PFSK-1 (cell line): ENCODE results near the gene SARDH.

Source experiments
- FOXP2 ChIP-seq: optimal IDR thresholded peaks from 2 replicates; pipeline ENCODE3; 2011; ENCODE audit warnings: borderline replicate concordance, control low read depth, inconsistent platforms; ENCODE audit not compliant: insufficient read depth; ENCODE audit errors: extremely low read length, extremely low read depth
- POLR2AphosphoS5 ChIP-seq: IDR thresholded peaks from 2 replicates; pipeline ENCODE4 v1.6.1; 2012; ENCODE audit warnings: low read depth, mild to moderate bottlenecking, control low read depth, low read length, moderate library complexity
- REST ChIP-seq, 2 experiments: IDR thresholded peaks; 2 replicates each; pipeline versions ENCODE4 v1.6.1 to v1.8.0; 2011 to 2012; ENCODE audit warnings: low read depth in 2 of 2, low read length in 2 of 2, control low read depth in 1 of 2, inconsistent platforms in 1 of 2, mild to moderate bottlenecking in 1 of 2, moderate library complexity in 1 of 2; ENCODE audit not compliant: insufficient read depth in 1 of 2
- SIN3A ChIP-seq: IDR thresholded peaks from 2 replicates; pipeline ENCODE4 v1.6.1; 2012; ENCODE audit warnings: mild to moderate bottlenecking, low read length, moderate library complexity, borderline replicate concordance; ENCODE audit not compliant: insufficient read depth
- TAF1 ChIP-seq: IDR thresholded peaks from 2 replicates; pipeline ENCODE4 v1.6.1; 2012; ENCODE audit warnings: low read length, control low read depth, borderline replicate concordance; ENCODE audit not compliant: insufficient read depth

SARDH gene

GRCh38 chr9:133665535-133665934, 72.6 kb downstream of the SARDH start:
- TF ChIP-seq SIN3A (no peak), TAF1 (no peak), REST (IDR thresholded peaks at IDR 0.05; ENCODE audit: insufficient read depth in 1 of 2, low read depth in 2 of 2, low read length in 2 of 2) (no peak), POLR2AphosphoS5 (no peak), FOXP2 (no peak)

GRCh38 chr9:133665096-133665495, 73.1 kb downstream of the SARDH start:
- no peak for TF ChIP-seq FOXP2
- no peak for TF ChIP-seq TAF1
- no peak for TF ChIP-seq REST (IDR thresholded peaks at IDR 0.05; ENCODE audit: insufficient read depth in 1 of 2, low read depth in 2 of 2, low read length in 2 of 2)
- no peak for TF ChIP-seq SIN3A
- TF ChIP-seq POLR2AphosphoS5, result no peak

GRCh38 chr9:133664173-133665050, 73.7 kb downstream of the SARDH start:
- no peak for TF ChIP-seq TAF1
- TF ChIP-seq REST (IDR thresholded peaks at IDR 0.05; ENCODE audit: insufficient read depth in 1 of 2, low read depth in 2 of 2, low read length in 2 of 2), result no peak
- no peak for TF ChIP-seq FOXP2
- no peak for TF ChIP-seq SIN3A
- no peak for TF ChIP-seq POLR2AphosphoS5

- no peak for TF ChIP-seq POLR2AphosphoS5
- no peak for TF ChIP-seq FOXP2
- no peak for TF ChIP-seq REST (IDR thresholded peaks at IDR 0.05; ENCODE audit: insufficient read depth in 1 of 2, low read depth in 2 of 2, low read length in 2 of 2)
- TF ChIP-seq SIN3A, result no peak
- no peak for TF ChIP-seq TAF1
These were observed 76.2 kb downstream of the SARDH start for GRCh38 chr9:133661846-133662540.
